HG02642 (cell line): ENCODE results near the gene SNRNP48.
A peak's percentile ranks its signal among the peaks of the same experiment; 100 is the strongest.

Experiments
- ATAC-seq: cut with Tn5 transposase; IDR thresholded peaks from one replicate; pipeline ENCODE4 v1.9.1; 2021; ENCODE audit warnings: mild to moderate bottlenecking; ENCODE audit not compliant: unreplicated experiment, poor library complexity

Gene SNRNP48

GRCh38 chr6:7589949-7590917 is at the start of gene SNRNP48:
Gene SNRNP48, plus strand, starts transcription at chr6:7590198. Its CDS starts 60 bp downstream, at chr6:7590258.
- peak; percentile 100 for ATAC-seq

- ATAC-seq: no peak
These were observed 49.4 kb upstream of the SNRNP48 start for GRCh38 chr6:7540595-7540994.

GRCh38 chr6:7541175-7542064 is 48.6 kb upstream of the SNRNP48 start, which contains the start of gene DSP:
Gene DSP, plus strand, starts transcription at chr6:7541671. Its CDS starts 245 bp downstream, at chr6:7541916.
- ATAC-seq: peak; percentile 51

GRCh38 chr6:7542065-7542873 is 47.7 kb upstream of the SNRNP48 start:
- peak; percentile 23 for ATAC-seq

- no peak for ATAC-seq
These were observed 46.9 kb upstream of the SNRNP48 start for GRCh38 chr6:7542874-7543624.

GRCh38 chr6:7543789-7544424 is 46.1 kb upstream of the SNRNP48 start:
- no peak for ATAC-seq

GRCh38 chr6:7544597-7544996 is 45.4 kb upstream of the SNRNP48 start:
- ATAC-seq: no peak

GRCh38 chr6:7545316-7546019 is 44.5 kb upstream of the SNRNP48 start:
- no peak for ATAC-seq

- no peak for ATAC-seq
These were observed 44.0 kb upstream of the SNRNP48 start for GRCh38 chr6:7546020-7546369.

- ATAC-seq: no peak
These were observed 43.6 kb upstream of the SNRNP48 start for GRCh38 chr6:7546383-7546782.

GRCh38 chr6:7546896-7547295 is 43.1 kb upstream of the SNRNP48 start:
- no peak for ATAC-seq

- no peak for ATAC-seq
These were observed 42.7 kb upstream of the SNRNP48 start for GRCh38 chr6:7547315-7547714.

- ATAC-seq: no peak
These were observed 39.6 kb upstream of the SNRNP48 start for GRCh38 chr6:7550433-7550801.

GRCh38 chr6:7554533-7555275 is 35.3 kb upstream of the SNRNP48 start:
- no peak for ATAC-seq

- ATAC-seq: no peak
These were observed 34.3 kb upstream of the SNRNP48 start for GRCh38 chr6:7555671-7556070.

- no peak for ATAC-seq
These were observed 33.4 kb upstream of the SNRNP48 start for GRCh38 chr6:7556394-7557106.

GRCh38 chr6:7557652-7558051 is 32.3 kb upstream of the SNRNP48 start:
- no peak for ATAC-seq
